Hepatocyte (in vitro differentiated cells): ENCODE data around the gene PCBD1.

Source experiments
- EZH2 ChIP-seq: fragments of 200-600 bp; sonication (generic); IDR thresholded peaks from 2 replicates; pipeline ENCODE4 v1.6.1; 2016; ENCODE audit warnings: antibody characterized with exemption, mild to moderate bottlenecking, borderline replicate concordance
- EZH2phosphoT487 ChIP-seq: fragments of 200-600 bp; sonication (generic); IDR thresholded peaks from one replicate; pipeline ENCODE4 v1.6.1; 2018; ENCODE audit warnings: antibody characterized with exemption, mild to moderate bottlenecking, low read depth, moderate library complexity; ENCODE audit not compliant: unreplicated experiment, severe bottlenecking
- TF ChIP-seq, protein P1 (sequence below): fragments of 200-600 bp; sonication (generic); IDR thresholded peaks from 2 replicates; pipeline ENCODE4 v1.5.1; 2016; ENCODE audit warnings: antibody characterized with exemption, mild to moderate bottlenecking; ENCODE audit not compliant: poor library complexity

DNA sequence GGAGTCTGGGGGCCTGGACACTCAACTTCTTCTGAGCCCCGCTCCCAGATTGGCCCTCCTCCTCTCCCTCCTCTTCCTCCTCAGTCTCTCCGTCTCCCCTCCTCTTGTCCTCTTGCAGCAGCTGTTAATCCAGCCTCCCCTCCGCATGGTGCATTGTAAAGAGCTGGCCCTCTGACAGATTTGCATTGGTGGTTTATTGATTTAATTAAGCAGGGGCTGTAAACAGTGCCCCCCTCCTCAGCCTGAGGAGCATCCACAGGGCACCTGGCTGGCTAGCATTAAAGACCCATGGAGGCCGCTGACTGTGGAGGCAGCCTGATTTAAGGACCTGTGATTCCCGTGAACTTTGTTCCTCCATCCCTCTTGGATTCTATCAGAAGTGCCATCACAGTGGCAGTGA lies 28.9 kb upstream of the PCBD1 start:
- TF ChIP-seq, protein P1, sequence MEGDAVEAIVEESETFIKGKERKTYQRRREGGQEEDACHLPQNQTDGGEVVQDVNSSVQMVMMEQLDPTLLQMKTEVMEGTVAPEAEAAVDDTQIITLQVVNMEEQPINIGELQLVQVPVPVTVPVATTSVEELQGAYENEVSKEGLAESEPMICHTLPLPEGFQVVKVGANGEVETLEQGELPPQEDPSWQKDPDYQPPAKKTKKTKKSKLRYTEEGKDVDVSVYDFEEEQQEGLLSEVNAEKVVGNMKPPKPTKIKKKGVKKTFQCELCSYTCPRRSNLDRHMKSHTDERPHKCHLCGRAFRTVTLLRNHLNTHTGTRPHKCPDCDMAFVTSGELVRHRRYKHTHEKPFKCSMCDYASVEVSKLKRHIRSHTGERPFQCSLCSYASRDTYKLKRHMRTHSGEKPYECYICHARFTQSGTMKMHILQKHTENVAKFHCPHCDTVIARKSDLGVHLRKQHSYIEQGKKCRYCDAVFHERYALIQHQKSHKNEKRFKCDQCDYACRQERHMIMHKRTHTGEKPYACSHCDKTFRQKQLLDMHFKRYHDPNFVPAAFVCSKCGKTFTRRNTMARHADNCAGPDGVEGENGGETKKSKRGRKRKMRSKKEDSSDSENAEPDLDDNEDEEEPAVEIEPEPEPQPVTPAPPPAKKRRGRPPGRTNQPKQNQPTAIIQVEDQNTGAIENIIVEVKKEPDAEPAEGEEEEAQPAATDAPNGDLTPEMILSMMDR: no peak
- TF ChIP-seq EZH2 (no peak), EZH2phosphoT487 (no peak)
